NT2/D1 (cell line): ENCODE measurements around the gene C1orf52.
"Not testable (repeated sequence)": the region's sequence is repeated elsewhere in the genome, so short reads cannot be mapped to it uniquely, and the experiment has no call there.

ENCODE experiments used
- DNase-seq: peaks from one replicate; pipeline ENCODE4 v3.0.0-alpha.2; 2011; ENCODE audit warnings: low read depth, low spot score
- H3K27me3 ChIP-seq: 2 replicates; pipeline ENCODE4 v1.6.0; 2011; ENCODE audit warnings: mild to moderate bottlenecking; ENCODE audit not compliant: insufficient read length, insufficient read depth
- H3K36me3 ChIP-seq: 2 replicates; pipeline ENCODE4 v1.6.1; 2011; ENCODE audit warnings: mild to moderate bottlenecking, low read length, mixed read lengths; ENCODE audit not compliant: insufficient read depth, insufficient read length
- H3K4me1 ChIP-seq: 2 replicates; pipeline ENCODE4 v1.5.1; 2011; ENCODE audit not compliant: insufficient read depth, insufficient read length
- H3K4me3 ChIP-seq: 2 replicates; pipeline ENCODE4 v1.5.1; 2011; ENCODE audit warnings: low read depth; ENCODE audit not compliant: insufficient read length
- H3K9ac ChIP-seq: 2 replicates; pipeline ENCODE4 v1.6.0; 2011; ENCODE audit warnings: low read depth; ENCODE audit not compliant: insufficient read length
- H3K9me3 ChIP-seq: 2 replicates; pipeline ENCODE4 v1.5.1; 2011; ENCODE audit warnings: mild to moderate bottlenecking, low read length; ENCODE audit not compliant: insufficient read depth
- SUZ12 ChIP-seq: IDR thresholded peaks from 2 replicates; pipeline ENCODE4 v1.6.1; 2011; ENCODE audit not compliant: insufficient read length, insufficient read depth; ENCODE audit errors: extremely low read depth
- YY1 ChIP-seq: IDR thresholded peaks from 2 replicates; pipeline ENCODE4 v1.6.1; 2011; ENCODE audit not compliant: insufficient read length, insufficient read depth
- ZNF274 ChIP-seq: IDR thresholded peaks from 2 replicates; pipeline ENCODE4 v1.6.1; 2011; ENCODE audit warnings: mild to moderate bottlenecking, low read depth, low read length

C1orf52 gene

GRCh38 chr1:85262985-85263384 is 3.5 kb upstream of the C1orf52 start:
- Histone ChIP-seq H3K27me3 (no peaks in the 10 kb centered on the region), H3K4me3 (no peak overlapping the region), H3K9me3 (peaks cover 37% of the 10 kb centered on the region), H3K4me1 (peaks cover 2% of the 10 kb centered on the region), H3K9ac (no peak overlapping the region), H3K36me3 (peaks cover 53% of the 10 kb centered on the region)
- no peak for TF ChIP-seq SUZ12
- TF ChIP-seq ZNF274, result no peak
- no peak for TF ChIP-seq YY1
- no peak for DNase-seq

- peaks cover 2% of the 10 kb centered on the region for H3K4me1 ChIP-seq
- H3K27me3 ChIP-seq, result no peaks in the 10 kb centered on the region
- peak overlapping the region; percentile 96 for H3K4me3 ChIP-seq
Measured at GRCh38 chr1:85259912-85260274, 431 bp upstream of the C1orf52 start.

DNA sequence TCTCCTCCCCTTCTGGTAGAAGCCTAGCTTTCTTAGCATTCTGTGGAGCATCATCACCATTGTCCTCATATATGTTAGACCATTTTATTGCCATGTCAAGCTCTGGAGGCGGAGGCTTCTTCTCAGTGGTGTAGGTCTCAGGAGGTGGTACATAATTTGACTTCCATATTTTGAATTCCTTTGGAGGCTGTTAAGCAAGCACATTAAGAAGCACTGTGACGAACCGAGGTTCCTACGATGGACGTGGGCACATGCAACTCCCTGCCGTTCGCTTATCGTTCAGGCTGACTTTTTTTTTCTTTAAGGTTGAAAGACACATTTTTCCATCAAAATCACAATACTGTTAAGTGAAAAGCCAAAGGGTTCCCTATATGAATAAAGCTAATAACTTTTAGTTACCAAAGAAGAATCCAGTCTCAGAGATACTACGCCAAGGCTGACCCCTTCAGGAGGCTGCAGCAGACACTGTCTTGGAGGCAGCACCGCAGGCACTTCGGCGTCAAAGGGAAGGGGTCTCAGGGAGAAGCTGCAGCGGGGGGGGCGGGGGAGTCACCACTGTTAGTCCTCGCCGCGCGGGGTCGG is 835 bp downstream of the C1orf52 start:
- H3K36me3 ChIP-seq, result peaks cover 52% of the 10 kb centered on the region
- peaks cover 2% of the 10 kb centered on the region for H3K4me1 ChIP-seq
- no peak for TF ChIP-seq SUZ12
- no peak for TF ChIP-seq YY1
- TF ChIP-seq ZNF274, result no peak
- H3K27me3 ChIP-seq, result no peaks in the 10 kb centered on the region
- DNase-seq, result no peak
- H3K9ac ChIP-seq, result peak overlapping the region; percentile 96
- H3K4me3 ChIP-seq, result peak overlapping the region; percentile 96
- peaks cover 35% of the 10 kb centered on the region for H3K9me3 ChIP-seq

More at GRCh38 chr1:85259912-85260274, 431 bp upstream of the C1orf52 start:
- DNase-seq, result no peak
- TF ChIP-seq ZNF274 (no peak), YY1 (no peak), SUZ12 (no peak)
- peaks cover 37% of the 10 kb centered on the region for H3K9me3 ChIP-seq
- H3K36me3 ChIP-seq, result peaks cover 50% of the 10 kb centered on the region
- peak overlapping the region; percentile 2 for H3K9ac ChIP-seq

DNA sequence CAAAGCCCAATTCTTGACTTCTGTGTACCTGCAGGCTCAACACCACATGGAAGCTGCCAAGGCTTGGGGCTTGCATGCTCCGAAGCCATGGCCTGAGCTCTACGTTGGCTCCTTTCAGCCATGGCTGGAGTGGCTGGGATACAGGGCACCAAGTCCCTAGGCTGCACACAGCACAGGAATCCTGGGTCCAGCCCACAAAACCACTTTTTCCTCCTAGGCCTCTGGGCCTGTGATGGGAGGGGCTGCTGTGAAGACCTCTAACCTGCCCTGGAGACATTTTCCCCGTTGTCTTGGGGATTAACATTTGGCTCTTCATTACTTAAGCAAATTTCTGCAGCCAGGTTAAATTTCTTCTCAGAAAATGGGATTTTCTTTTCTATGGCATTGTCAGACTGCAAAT is 10.4 kb downstream of the C1orf52 start:
- not testable (repeated sequence) for H3K27me3 ChIP-seq, H3K9ac ChIP-seq, H3K4me3 ChIP-seq, DNase-seq, H3K4me1 ChIP-seq
- Histone ChIP-seq H3K9me3 (peaks cover 17% of the 10 kb centered on the region; the same call in 1 of the 2 replicates), H3K36me3 (peaks cover 41% of the 10 kb centered on the region)

DNA sequence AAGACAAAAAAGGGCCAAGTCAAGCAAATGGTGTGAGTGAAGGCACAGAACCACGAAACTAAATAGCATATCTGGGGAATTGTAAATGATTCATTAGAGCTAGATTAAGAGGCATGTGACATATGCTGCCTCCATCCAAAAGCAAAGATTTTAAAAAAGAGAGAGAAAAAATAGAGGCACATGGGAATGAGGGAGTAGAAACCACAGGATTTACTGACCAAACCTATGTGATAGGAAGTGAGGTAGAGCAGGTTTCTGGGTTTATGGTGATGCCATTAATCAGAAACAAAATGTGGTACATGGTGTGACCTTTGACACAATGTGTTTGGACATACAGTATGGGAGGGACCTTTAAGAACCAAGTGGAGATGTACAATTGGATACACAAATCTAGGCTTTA is 13.6 kb downstream of the C1orf52 start:
- DNase-seq, result no peak
- H3K36me3 ChIP-seq, result peaks cover 9% of the 10 kb centered on the region
- H3K9me3 ChIP-seq, result peaks cover 17% of the 10 kb centered on the region; the same call in 1 of the 2 replicates
- TF ChIP-seq ZNF274 (no peak), SUZ12 (no peak), YY1 (no peak)
- no peak overlapping the region for H3K9ac ChIP-seq
- no peaks in the 10 kb centered on the region for H3K4me1 ChIP-seq
- no peaks in the 10 kb centered on the region for H3K27me3 ChIP-seq
- H3K4me3 ChIP-seq, result no peak overlapping the region

- Histone ChIP-seq H3K4me1 (no peaks in the 10 kb centered on the region), H3K27me3 (no peaks in the 10 kb centered on the region), H3K9me3 (peaks cover 17% of the 10 kb centered on the region; the same call in 1 of the 2 replicates), H3K36me3 (peaks cover 6% of the 10 kb centered on the region), H3K4me3 (no peak overlapping the region), H3K9ac (no peak overlapping the region)
- TF ChIP-seq YY1 (no peak), SUZ12 (no peak), ZNF274 (no peak)
- DNase-seq, result no peak
Measured at GRCh38 chr1:85245456-85245855, 14.0 kb downstream of the C1orf52 start.

DNA sequence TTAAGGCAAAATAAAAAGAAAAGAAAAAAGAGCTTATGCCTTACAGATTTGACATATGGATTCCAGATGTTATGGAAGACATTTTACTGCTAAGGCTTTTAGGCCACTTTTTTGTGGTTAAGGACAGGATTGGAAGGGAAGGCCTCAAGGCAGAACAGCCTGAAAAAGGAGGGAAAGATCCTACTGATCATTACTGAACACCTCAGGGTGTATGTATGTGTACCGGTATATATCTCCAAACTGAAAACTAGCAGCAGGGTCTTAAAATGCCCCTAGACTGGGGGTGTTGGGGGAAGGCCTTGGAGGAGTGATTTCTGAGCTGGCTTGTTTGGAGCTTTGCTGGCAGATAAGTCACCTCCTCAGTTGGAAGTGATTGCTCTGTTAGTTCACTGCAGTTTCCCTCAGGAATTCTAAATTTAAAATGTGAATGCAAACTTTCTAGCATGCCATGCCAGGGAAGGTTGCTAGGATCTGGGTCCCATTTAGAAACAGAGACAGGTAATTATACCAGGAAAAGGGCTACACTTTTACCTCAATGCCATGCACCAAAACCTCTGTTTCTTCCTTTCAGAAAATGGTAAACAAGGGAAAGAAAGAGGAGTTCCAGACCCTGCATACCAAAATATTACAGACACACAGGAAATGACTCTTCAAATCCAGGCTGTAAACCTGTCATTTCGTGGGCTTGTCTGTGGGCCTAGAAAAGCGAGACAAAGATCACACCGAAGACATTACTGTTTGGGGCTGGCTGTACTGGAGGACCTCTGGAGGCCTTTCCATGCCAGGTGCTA is 15.0 kb downstream of the C1orf52 start:
- Histone ChIP-seq H3K4me1 (no peaks in the 10 kb centered on the region), H3K9ac (no peak overlapping the region), H3K27me3 (no peaks in the 10 kb centered on the region), H3K4me3 (no peak overlapping the region), H3K36me3 (no peaks in the 10 kb centered on the region), H3K9me3 (peaks cover 11% of the 10 kb centered on the region; the same call in 1 of the 2 replicates)
- TF ChIP-seq ZNF274, result no peak
- no peak for DNase-seq
